GM23338 (cell line): ENCODE results near the gene CHSY1. TPM values are rescaled to one million over a fixed set of nuclear protein-coding genes. Genes with fewer than 3 reads are reported as not detected.
"Not testable (repeated sequence)": the region's sequence is repeated elsewhere in the genome, so short reads cannot be mapped to it uniquely, and the experiment has no call there.

ENCODE experiments used
- ATAC-seq: fragments of 200-7000 bp; cut with Tn5 transposase; 3 replicates; pipeline ENCODE4 v1.9.1; 2020
- DNase-seq: peaks from one replicate; pipeline ENCODE4 v3.0.0-alpha.2; 2015; ENCODE audit warnings: low spot score
- H2AFZ ChIP-seq: fragments of 200-600 bp; sonication (generic); 2 replicates; pipeline ENCODE4 v1.8.0; 2016; ENCODE audit warnings: antibody characterized with exemption, mild to moderate bottlenecking, moderate library complexity
- H3F3A ChIP-seq: fragments of 200-600 bp; sonication (generic); replicated peaks from 2 replicates; pipeline ENCODE4 v1.8.0; 2017; ENCODE audit warnings: antibody characterized with exemption, mixed run types, low read depth
- H3K27ac ChIP-seq: fragments of 200-600 bp; sonication (generic); 2 replicates; pipeline ENCODE4 v1.6.1; 2016; ENCODE audit warnings: low read depth
- H3K27me3 ChIP-seq: fragments of 200-600 bp; sonication (generic); 2 replicates; pipeline ENCODE4 v1.8.0; 2016; ENCODE audit warnings: mild to moderate bottlenecking, mixed run types, moderate library complexity; ENCODE audit not compliant: insufficient read depth
- H3K36me3 ChIP-seq: fragments of 200-600 bp; sonication (generic); 2 replicates; pipeline ENCODE4 v1.8.0; 2016; ENCODE audit warnings: mild to moderate bottlenecking; ENCODE audit not compliant: insufficient read depth
- H3K4me1 ChIP-seq: fragments of 200-600 bp; sonication (generic); 2 replicates; pipeline ENCODE4 v1.8.0; 2016; ENCODE audit warnings: mild to moderate bottlenecking, moderate library complexity; ENCODE audit not compliant: insufficient read depth
- H3K4me2 ChIP-seq: fragments of 200-600 bp; sonication (generic); 2 replicates; pipeline ENCODE4 v1.7.1; 2017; ENCODE audit warnings: mixed run types
- H3K4me3 ChIP-seq: fragments of 200-600 bp; sonication (generic); 2 replicates; pipeline ENCODE4 v1.6.1; 2016; ENCODE audit warnings: mixed run types
- H3K79me2 ChIP-seq: fragments of 200-600 bp; sonication (generic); replicated peaks from 2 replicates; pipeline ENCODE4 v1.8.0; 2017; ENCODE audit warnings: mild to moderate bottlenecking; ENCODE audit not compliant: insufficient read depth
- H3K9me2 ChIP-seq: fragments of 200-600 bp; sonication (generic); 2 replicates; pipeline ENCODE4 v1.8.0; 2017; ENCODE audit not compliant: insufficient read depth
- H4K20me1 ChIP-seq: fragments of 200-600 bp; sonication (generic); replicated peaks from 2 replicates; pipeline ENCODE4 v1.8.0; 2017; ENCODE audit warnings: mild to moderate bottlenecking; ENCODE audit not compliant: insufficient read depth
- H3K27ac Mint-ChIP-seq: 2 replicates; pipeline ENCODE4 v1.8.0; 2020; ENCODE audit warnings: inconsistent platforms, mild to moderate bottlenecking, moderate library complexity, mixed read lengths
- H3K27me3 Mint-ChIP-seq: 3 replicates; pipeline ENCODE4 v1.8.0; 2022; ENCODE audit warnings: low read depth, mild to moderate bottlenecking, moderate library complexity, mixed read lengths, inconsistent platforms; ENCODE audit not compliant: insufficient read depth, poor library complexity
- H3K36me3 Mint-ChIP-seq: 3 replicates; pipeline ENCODE4 v1.8.0; 2021; ENCODE audit warnings: low read depth, mild to moderate bottlenecking, inconsistent platforms, moderate library complexity, mixed read lengths
- H3K4me1 Mint-ChIP-seq: 3 replicates; pipeline ENCODE4 v1.8.0; 2020; ENCODE audit warnings: mild to moderate bottlenecking, inconsistent platforms, mixed read lengths
- H3K4me3 Mint-ChIP-seq: 3 replicates; pipeline ENCODE4 v1.8.0; 2021; ENCODE audit warnings: moderate library complexity, mild to moderate bottlenecking, inconsistent platforms, mixed read lengths
- H3K9me3 Mint-ChIP-seq: 3 replicates; pipeline ENCODE4 v1.8.0; 2020; ENCODE audit warnings: moderate library complexity, mild to moderate bottlenecking, inconsistent platforms, mixed read lengths
- CREB1 ChIP-seq: fragments of 250-450 bp; sonication (Bioruptor Pico); IDR thresholded peaks from 2 replicates; pipeline ENCODE4 v1.5.0; 2020; ENCODE audit warnings: low read depth, mild to moderate bottlenecking, moderate library complexity
- CTCF ChIP-seq, 2 experiments: fragments of 200-600 bp in 1 of 2; sonication (generic) in 1 of 2; conservative IDR thresholded peaks; 2 replicates each; pipeline versions ENCODE4 v1.5.1 to v1.6.1; 2016 to 2017; ENCODE audit warnings: antibody characterized with exemption in 2 of 2, low read depth in 2 of 2, mild to moderate bottlenecking in 2 of 2, moderate library complexity in 1 of 2
- ETS1 ChIP-seq: IDR thresholded peaks from 2 replicates; pipeline ENCODE4 v1.6.1; 2016; ENCODE audit warnings: antibody characterized with exemption
- EZH2 ChIP-seq: fragments of 200-600 bp; sonication (generic); IDR thresholded peaks from one replicate; pipeline ENCODE4 v1.8.0; 2017; ENCODE audit warnings: antibody characterized with exemption, mild to moderate bottlenecking, low read depth; ENCODE audit not compliant: unreplicated experiment
- EZH2phosphoT487 ChIP-seq: fragments of 200-600 bp; sonication (generic); IDR thresholded peaks from one replicate; pipeline ENCODE4 v1.8.1; 2018; ENCODE audit warnings: antibody characterized with exemption; ENCODE audit not compliant: unreplicated experiment
- NANOG ChIP-seq: IDR thresholded peaks from 2 replicates; pipeline ENCODE4 v1.6.1; 2016; ENCODE audit warnings: antibody characterized with exemption, borderline replicate concordance
- POLR2AphosphoS5 ChIP-seq: IDR thresholded peaks from 2 replicates; pipeline ENCODE4 v1.6.1; 2016; ENCODE audit warnings: antibody characterized with exemption, low read depth
- polyA plus RNA-seq: library from polyadenylated mRNA; unstranded; fragments of >200 nt; fragmentation: Nextera tagmentation; extraction: Ambion mirVana; gene quantifications from 2 replicates; pipeline ENCODE4 v1.2.1, GENCODE V29; 2016
- total RNA-seq: library from RNA; depleted of rRNA; stranded (reverse); fragments of >200 nt; shearing (Covaris generic); gene quantifications from 2 replicates; pipeline ENCODE4 v1.2.3, GENCODE V29; 2014

CHSY1 gene
- total and polyA plus RNA-seq, 2 experiments from 2014 or later: 9.8 to 47.7 TPM

GRCh38 chr15:101288905-101289513 lies 37.2 kb upstream of the CHSY1 start:
- TF ChIP-seq EZH2 (no peak), CTCF (conservative IDR thresholded peaks at IDR 0.05; ENCODE audit: low read depth in 2 of 2) (peak; percentile 58 to 73)
- peaks cover 52% of the 10 kb centered on the region for H3K36me3 ChIP-seq

GRCh38 chr15:101287342-101287741 lies 35.5 kb upstream of the CHSY1 start:
- H3K9me2 ChIP-seq, H3K4me3 ChIP-seq, H3K27me3 Mint-ChIP-seq, H3K4me2 ChIP-seq, H2AFZ ChIP-seq, H3K4me3 Mint-ChIP-seq, ATAC-seq, H3K4me1 ChIP-seq, H3K27ac Mint-ChIP-seq, H3F3A ChIP-seq, H3K27ac ChIP-seq, DNase-seq, H3K4me1 Mint-ChIP-seq, H3K27me3 ChIP-seq, H3K9me3 Mint-ChIP-seq: not testable (repeated sequence)
- Histone ChIP-seq H3K36me3 (peaks cover 49% of the 10 kb centered on the region), H4K20me1 (peaks cover 44% of the 10 kb centered on the region), H3K79me2 (peaks cover 63% of the 10 kb centered on the region)
- H3K36me3 Mint-ChIP-seq: peaks cover 87% of the 10 kb centered on the region

More at GRCh38 chr15:101288905-101289513, 37.2 kb upstream of the CHSY1 start:
- peaks cover 9% of the 10 kb centered on the region; the same call in 1 of the 2 replicates for H3F3A ChIP-seq
- DNase-seq: peak; percentile 81
- H3K27ac ChIP-seq: no peak overlapping the region
- peaks cover 80% of the 10 kb centered on the region for H3K79me2 ChIP-seq
- peak; percentile 48; the same call in 1 of the 3 replicates for ATAC-seq
- Mint-ChIP-seq H3K36me3 (peaks cover 71% of the 10 kb centered on the region), H3K27ac (no peak overlapping the region), H3K4me1 (peaks cover 10% of the 10 kb centered on the region), H3K27me3 (no peaks in the 10 kb centered on the region), H3K4me3 (no peak overlapping the region), H3K9me3 (no peaks in the 10 kb centered on the region)
- peaks cover 4% of the 10 kb centered on the region; the same call in 1 of the 2 replicates for H3K4me1 ChIP-seq
- no peak overlapping the region for H3K4me2 ChIP-seq
- H3K4me3 ChIP-seq: no peak overlapping the region
- no peak overlapping the region for H2AFZ ChIP-seq
- peaks cover 56% of the 10 kb centered on the region for H4K20me1 ChIP-seq
- H3K9me2 ChIP-seq: no peaks in the 10 kb centered on the region
- no peaks in the 10 kb centered on the region for H3K27me3 ChIP-seq

- Histone ChIP-seq H3K9me2 (no peaks in the 10 kb centered on the region), H3K4me3 (no peak overlapping the region), H3K4me1 (no peaks in the 10 kb centered on the region), H3K27me3 (no peaks in the 10 kb centered on the region), H2AFZ (no peak overlapping the region), H3K4me2 (no peak overlapping the region), H3K27ac (no peak overlapping the region), H3K79me2 (peaks cover 56% of the 10 kb centered on the region), H3K36me3 (peaks cover 50% of the 10 kb centered on the region), H3F3A (peaks cover 16% of the 10 kb centered on the region; the same call in 1 of the 2 replicates), H4K20me1 (peaks cover 36% of the 10 kb centered on the region)
- H3K9me3 Mint-ChIP-seq: no peaks in the 10 kb centered on the region
- no peak overlapping the region for H3K27ac Mint-ChIP-seq
- H3K4me3 Mint-ChIP-seq: no peak overlapping the region
- no peaks in the 10 kb centered on the region for H3K4me1 Mint-ChIP-seq
- no peaks in the 10 kb centered on the region for H3K27me3 Mint-ChIP-seq
- ATAC-seq (no peak), DNase-seq (no peak)
- H3K36me3 Mint-ChIP-seq: peaks cover 89% of the 10 kb centered on the region
- TF ChIP-seq CTCF (conservative IDR thresholded peaks at IDR 0.05; ENCODE audit: low read depth in 2 of 2) (no peak), POLR2AphosphoS5 (no peak), CREB1 (CRISPR knock-in tag) (no peak), EZH2phosphoT487 (no peak), ETS1 (no peak), EZH2 (no peak), NANOG (no peak)
Observed at GRCh38 chr15:101286471-101287114, 34.7 kb upstream of the CHSY1 start.
